Stimulated activated naive CD4-positive, alpha-beta T cell treated with Interleukin-2 at 50 U/mL for 16 hours (primary cell): Measurements from ENCODE around the gene BPIFB6.

Experiments
- DNase-seq: peaks from one replicate; lab custom pipeline; 2025; lab: John Stamatoyannopoulos, UW

Gene BPIFB6

GRCh38 chr20:33092361-33092760 is 60.9 kb downstream of the BPIFB6 start:
- no peak for DNase-seq

DNA sequence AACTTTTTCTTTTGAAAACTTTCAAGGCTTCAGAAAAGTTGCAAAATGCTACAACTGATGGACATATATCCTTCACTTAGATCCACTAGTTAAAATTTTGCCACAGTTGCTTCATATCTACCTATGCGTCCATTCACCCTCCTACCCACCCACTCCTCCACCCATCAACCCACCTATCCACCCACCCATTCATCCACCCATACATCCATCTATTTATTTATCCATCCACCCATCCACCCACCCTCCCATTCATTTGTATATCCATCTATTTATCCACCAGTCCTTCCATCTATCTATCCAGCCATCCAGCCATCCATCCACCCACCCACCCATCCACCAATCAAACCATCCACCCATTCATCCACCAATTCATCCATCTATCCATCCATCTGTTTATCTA is 61.6 kb downstream of the BPIFB6 start:
- no peak for DNase-seq

DNA sequence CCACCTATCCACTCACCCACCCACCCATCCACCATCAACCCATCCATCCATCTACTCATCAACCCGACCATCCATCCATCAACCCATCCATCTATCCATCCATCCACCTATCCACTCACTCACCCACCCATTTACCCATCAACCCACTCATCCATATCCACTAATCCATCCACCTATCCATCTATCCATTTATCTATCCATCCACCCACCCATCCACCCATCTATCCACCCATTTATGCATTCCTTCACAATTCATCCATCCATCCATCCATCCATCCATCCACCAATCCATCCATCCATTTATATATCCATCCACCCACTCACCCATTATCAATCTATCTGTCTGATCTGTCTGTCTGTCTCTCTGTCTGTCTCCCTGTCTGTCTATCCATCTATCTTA is 62.1 kb downstream of the BPIFB6 start:
- DNase-seq = no peak
